NK-92 treated with Interleukin-12 subunit alpha and Interleukin-12 subunit beta, amount 100 ng/mL, for 24 hours (cell line): Measurements from ENCODE around the gene SRF.

Experiments
- DNase-seq: peaks from one replicate; lab custom pipeline; 2025; lab: John Stamatoyannopoulos, UW

Gene SRF

GRCh38 chr6:43183441-43183840, 12.4 kb downstream of the SRF start:
- DNase-seq, result no peak

GRCh38 chr6:43184268-43184985, 13.4 kb downstream of the SRF start:
- no peak for DNase-seq

- DNase-seq, result no peak
Observed at GRCh38 chr6:43185391-43185985, 14.4 kb downstream of the SRF start.

- no peak for DNase-seq
Observed at GRCh38 chr6:43186019-43186418, 14.9 kb downstream of the SRF start.

- no peak for DNase-seq
Observed at GRCh38 chr6:43186706-43187105, 15.6 kb downstream of the SRF start.

- DNase-seq, result no peak
Observed at GRCh38 chr6:43187821-43188220, 16.8 kb downstream of the SRF start.

GRCh38 chr6:43188426-43188825, 17.4 kb downstream of the SRF start:
- DNase-seq, result no peak

GRCh38 chr6:43189776-43190304, 18.8 kb downstream of the SRF start:
- no peak for DNase-seq

GRCh38 chr6:43192911-43193310, 21.8 kb downstream of the SRF start:
- DNase-seq, result no peak

- DNase-seq, result no peak
Observed at GRCh38 chr6:43193929-43194328, 22.9 kb downstream of the SRF start.

- no peak for DNase-seq
Observed at GRCh38 chr6:43196337-43196736, 25.3 kb downstream of the SRF start.

GRCh38 chr6:43199912-43200311, 28.8 kb downstream of the SRF start:
- DNase-seq, result no peak

GRCh38 chr6:43200541-43200940, 29.5 kb downstream of the SRF start:
- DNase-seq, result no peak

GRCh38 chr6:43202451-43202850, 31.4 kb downstream of the SRF start:
- no peak for DNase-seq

- no peak for DNase-seq
Observed at GRCh38 chr6:43203029-43203717, 32.1 kb downstream of the SRF start.

GRCh38 chr6:43203718-43204095, 32.6 kb downstream of the SRF start:
- no peak for DNase-seq

GRCh38 chr6:43204271-43205105, 33.4 kb downstream of the SRF start:
- no peak for DNase-seq

GRCh38 chr6:43205849-43206248, 34.8 kb downstream of the SRF start:
- no peak for DNase-seq

- DNase-seq, result no peak
Observed at GRCh38 chr6:43207286-43207685, 36.2 kb downstream of the SRF start.

- no peak for DNase-seq
Observed at GRCh38 chr6:43211955-43212354, 40.9 kb downstream of the SRF start.

GRCh38 chr6:43213431-43213830, 42.4 kb downstream of the SRF start:
- DNase-seq, result no peak

- no peak for DNase-seq
Observed at GRCh38 chr6:43215066-43215465, 44.0 kb downstream of the SRF start.
